IMR-90 (cell line): ENCODE results near the gene OR2AP1. TPM values are rescaled to one million over a fixed set of nuclear protein-coding genes. Genes with fewer than 3 reads are reported as not detected.

Experiments used
- ATAC-seq: fragments of 200-7000 bp; cut with Tn5 transposase; 2 replicates; pipeline ENCODE4 v1.9.1; 2020; ENCODE audit warnings: low read depth, mild to moderate bottlenecking, moderate library complexity
- BruUV-seq: library from RNA; stranded (reverse); fragments of 400-500 nt; replicated peaks from 2 replicates; lab custom pipeline; 2021; lab: Mats Ljungman, UMichigan
- CTCF ChIA-PET: fragments of 300-600 bp; formaldehyde crosslinking; extraction: SDS; loops from one replicate; lab custom pipeline; 2021; ENCODE audit warnings: antibody characterized with exemption; lab: Yijun Ruan, JAX
- POLR2A ChIA-PET: fragments of 300-600 bp; sonication (Branson Sonifier 250); formaldehyde crosslinking; loops from one replicate; lab custom pipeline; 2022; ENCODE audit warnings: antibody characterized with exemption; ENCODE audit not compliant: unreplicated experiment; lab: Charles Lee
- DNase-seq: peaks from one replicate; pipeline ENCODE4 v3.0.0; 2013
- H2AFZ ChIP-seq: replicated peaks from 2 replicates; pipeline ENCODE3; 2013; ENCODE audit warnings: low read length, mild to moderate bottlenecking; ENCODE audit not compliant: poor library complexity
- H2AK5ac ChIP-seq: 2 replicates; pipeline ENCODE4 v1.6.1; 2013; ENCODE audit warnings: low read depth, low read length, inconsistent platforms
- H2AK9ac ChIP-seq: replicated peaks from 2 replicates; pipeline ENCODE3; 2013; ENCODE audit warnings: mild to moderate bottlenecking, low read depth, low read length, moderate library complexity; ENCODE audit not compliant: poor library complexity
- H2BK120ac ChIP-seq: 2 replicates; pipeline ENCODE4 v1.6.1; 2013; ENCODE audit warnings: low read depth, low read length, inconsistent platforms
- H2BK15ac ChIP-seq: 3 replicates; pipeline ENCODE4 v1.6.1; 2013; ENCODE audit warnings: low read depth, low read length, inconsistent platforms
- H2BK20ac ChIP-seq: 2 replicates; pipeline ENCODE4 v1.6.1; 2013; ENCODE audit warnings: low read depth, mild to moderate bottlenecking, inconsistent platforms, low read length, moderate library complexity
- H2BK5ac ChIP-seq: 2 replicates; pipeline ENCODE4 v1.6.1; 2013; ENCODE audit warnings: mild to moderate bottlenecking, low read depth, low read length, inconsistent platforms; ENCODE audit not compliant: poor library complexity, severe bottlenecking
- H3K14ac ChIP-seq: replicated peaks from 2 replicates; pipeline ENCODE4 v1.6.1; 2013; ENCODE audit warnings: low read depth, low read length, inconsistent platforms
- H3K18ac ChIP-seq: 2 replicates; pipeline ENCODE4 v1.6.1; 2013; ENCODE audit warnings: low read depth, low read length, control low read depth
- H3K23ac ChIP-seq: 2 replicates; pipeline ENCODE4 v1.6.1; 2013; ENCODE audit warnings: low read depth, low read length, inconsistent platforms
- H3K27ac ChIP-seq: 2 replicates; pipeline ENCODE4 v1.5.1; 2013; ENCODE audit warnings: mild to moderate bottlenecking, control low read depth, low read length; ENCODE audit not compliant: insufficient read depth
- H3K27me3 ChIP-seq: 2 replicates; pipeline ENCODE4 v1.6.1; 2013; ENCODE audit warnings: low read length; ENCODE audit not compliant: control insufficient read depth, insufficient read depth
- H3K36me3 ChIP-seq: 2 replicates; pipeline ENCODE4 v1.6.1; 2013; ENCODE audit warnings: low read length, mixed read lengths; ENCODE audit not compliant: control insufficient read depth, insufficient read depth
- H3K4ac ChIP-seq: 2 replicates; pipeline ENCODE4 v1.6.1; 2013; ENCODE audit warnings: low read depth, low read length, inconsistent platforms
- H3K4me1 ChIP-seq: 2 replicates; pipeline ENCODE4 v1.6.1; 2013; ENCODE audit warnings: low read length, mixed read lengths; ENCODE audit not compliant: control insufficient read depth, insufficient read depth
- H3K4me2 ChIP-seq: 2 replicates; pipeline ENCODE4 v1.6.1; 2013; ENCODE audit warnings: low read depth, mild to moderate bottlenecking, control low read depth, low read length, moderate library complexity
- H3K4me3 ChIP-seq: 2 replicates; pipeline ENCODE4 v1.5.1; 2013; ENCODE audit warnings: low read depth, mild to moderate bottlenecking, control low read depth, low read length, moderate library complexity; ENCODE audit not compliant: insufficient read depth
- H3K56ac ChIP-seq: 2 replicates; pipeline ENCODE4 v1.6.1; 2013; ENCODE audit warnings: low read length, inconsistent platforms; ENCODE audit not compliant: insufficient read depth; ENCODE audit errors: extremely low read depth
- H3K79me1 ChIP-seq, 2 experiments: 2 replicates each; pipeline ENCODE4 v1.6.1; 2013; ENCODE audit warnings: low read length in 2 of 2, inconsistent platforms in 1 of 2, low read depth in 1 of 2
- H3K9ac ChIP-seq: 2 replicates; pipeline ENCODE4 v1.6.1; 2013; ENCODE audit warnings: low read depth, low read length, control low read depth
- H3K9me1 ChIP-seq: 2 replicates; pipeline ENCODE4 v1.6.1; 2013; ENCODE audit warnings: low read length, inconsistent platforms; ENCODE audit not compliant: insufficient read depth
- H3K9me3 ChIP-seq: 2 replicates; pipeline ENCODE4 v1.6.1; 2013; ENCODE audit warnings: low read length; ENCODE audit not compliant: control insufficient read depth, insufficient read depth
- H4K20me1 ChIP-seq: 2 replicates; pipeline ENCODE4 v1.6.1; 2013; ENCODE audit warnings: low read length, inconsistent platforms; ENCODE audit not compliant: insufficient read depth
- H4K5ac ChIP-seq: 2 replicates; pipeline ENCODE4 v1.6.1; 2013; ENCODE audit warnings: mild to moderate bottlenecking, low read depth, low read length, control low read depth
- H4K8ac ChIP-seq, 2 experiments: 2 replicates each; pipeline ENCODE4 v1.6.1; 2013; ENCODE audit warnings: low read depth in 2 of 2, low read length in 2 of 2, control low read depth in 1 of 2, inconsistent platforms in 1 of 2
- H4K91ac ChIP-seq: 2 replicates; pipeline ENCODE4 v1.6.1; 2013; ENCODE audit warnings: low read depth, low read length, inconsistent platforms; ENCODE audit not compliant: insufficient read depth
- ELK1 ChIP-seq: fragments of 150-350 bp; IDR thresholded peaks from 2 replicates; pipeline ENCODE4 v1.6.1; 2016; ENCODE audit warnings: low read depth, mild to moderate bottlenecking, low read length, moderate library complexity, borderline replicate concordance
- MAFK ChIP-seq: IDR thresholded peaks from 2 replicates; pipeline ENCODE4 v1.6.1; 2012; ENCODE audit warnings: low read depth, low read length, improper control_type of control experiment
- MAZ ChIP-seq: IDR thresholded peaks from 2 replicates; pipeline ENCODE4 v1.6.1; 2012; ENCODE audit warnings: low read depth, mild to moderate bottlenecking, low read length, improper control_type of control experiment, moderate library complexity, borderline replicate concordance
- NFE2L2 ChIP-seq: fragments of 150-350 bp; IDR thresholded peaks from 2 replicates; pipeline ENCODE4 v1.6.1; 2016; ENCODE audit warnings: low read depth, mild to moderate bottlenecking, low read length
- SMC3 ChIP-seq: fragments of 150-350 bp; IDR thresholded peaks from 2 replicates; pipeline ENCODE4 v1.6.1; 2016; ENCODE audit warnings: low read depth, mild to moderate bottlenecking, antibody characterized with exemption, low read length, moderate library complexity
- USF2 ChIP-seq: fragments of 150-350 bp; IDR thresholded peaks from 2 replicates; pipeline ENCODE4 v1.6.1; 2017; ENCODE audit warnings: mild to moderate bottlenecking, antibody characterized with exemption, low read length, low read depth
- dilution Hi-C: fragments of 300-500 bp; cut with HindIII; formaldehyde crosslinking; loops from one replicate; pipeline ENCODE4 v1.14.3; 2018; ENCODE audit warnings: low sequenced_read_pairs; ENCODE audit not compliant: unreplicated experiment
- in situ Hi-C: fragments of 300-500 bp; cut with MboI; formaldehyde crosslinking; loops from 3 replicates; pipeline ENCODE4 v1.14.3; 2019; ENCODE audit warnings: low sequenced_read_pairs, inconsistent platforms, mixed read lengths
- intact Hi-C: fragments of 100-400 bp; cut with micrococcal nuclease; formaldehyde crosslinking; loops from 2 replicates; pipeline ENCODE4 v1.10.0; 2022
- polyA plus RNA-seq, 3 experiments: library from polyadenylated mRNA; depleted of rRNA; stranded (reverse); fragments of >200 nt; gene quantifications; 2 replicates each; pipeline ENCODE4 v1.2.3, GENCODE V29; 2012; ENCODE audit warnings: low replicate concordance in 1 of 3
- total RNA-seq: library from RNA; depleted of rRNA; stranded (reverse); fragments of >200 nt; gene quantifications from 2 replicates; pipeline ENCODE4 v1.2.3, GENCODE V29; 2012

The OR2AP1 gene
- total and polyA plus RNA-seq, 2 of the 4 experiments (the other 2 are of a cell fraction): not detected

GRCh38 chr12:55548756-55549155 is 23.5 kb upstream of the OR2AP1 start:
- in situ Hi-C loops: no loop called here
- Histone ChIP-seq H3K36me3 (no peaks in the 10 kb centered on the region), H3K56ac (no peak overlapping the region), H3K9me3 (no peaks in the 10 kb centered on the region), H4K20me1 (no peaks in the 10 kb centered on the region), H2BK120ac (no peak overlapping the region), H4K8ac (no peak overlapping the region), H3K79me1 (no peaks in the 10 kb centered on the region), H2AFZ (no peak overlapping the region), H4K5ac (no peak overlapping the region), H3K4me3 (no peak overlapping the region), H3K18ac (no peak overlapping the region), H2AK9ac (no peak overlapping the region), H2BK5ac (no peak overlapping the region), H3K4me1 (no peaks in the 10 kb centered on the region), H2BK15ac (no peak overlapping the region), H4K91ac (no peak overlapping the region), H2BK20ac (no peak overlapping the region), H3K23ac (no peak overlapping the region), H3K27ac (no peak overlapping the region), H3K9ac (no peak overlapping the region), H2AK5ac (no peak overlapping the region), H3K14ac (no peak overlapping the region), H3K4ac (no peak overlapping the region), H3K4me2 (no peak overlapping the region), H3K9me1 (no peaks in the 10 kb centered on the region), H3K27me3 (no peaks in the 10 kb centered on the region)
- intact Hi-C loops: no loop called here
- BruUV-seq: no TSS peak
- ATAC-seq: no peak
- dilution Hi-C loops: no loop called here
- DNase-seq: no peak
- TF ChIP-seq NFE2L2 (no peak), MAZ (no peak), SMC3 (no peak), MAFK (no peak), USF2 (no peak), ELK1 (no peak)
- POLR2A ChIA-PET: no interaction called here
- CTCF ChIA-PET: no interaction called here
